ENCODE results near the gene RDH8. TPM values are rescaled to one million over a fixed set of nuclear protein-coding genes. Genes with fewer than 3 reads are reported as not detected.
A peak's percentile ranks its signal among the peaks of the same experiment; 100 is the strongest.

RDH8 gene
- not detected for total RNA-seq (ENCODE audit: unreplicated experiment)
- long read RNA-seq = 0 reads

DNA sequence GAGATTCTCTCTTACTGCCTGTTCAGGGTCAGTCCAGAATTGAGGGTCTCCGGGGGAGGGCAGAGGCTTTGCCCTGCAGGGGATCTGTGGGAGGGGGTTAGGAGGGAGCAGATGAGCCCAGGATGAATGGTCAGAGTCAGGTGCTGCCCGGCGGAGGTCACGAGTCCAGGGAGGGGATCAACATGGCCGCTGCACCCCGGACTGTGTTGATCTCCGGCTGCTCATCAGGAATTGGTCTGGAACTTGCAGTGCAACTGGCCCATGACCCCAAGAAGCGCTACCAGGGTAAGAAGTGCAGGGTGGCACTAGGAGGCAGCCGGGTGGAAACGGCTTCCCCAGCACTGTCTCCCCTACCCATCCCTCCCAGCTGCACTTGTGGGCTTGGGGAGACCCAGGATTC lies at the start of gene RDH8:
Gene RDH8, plus strand, starts transcription at position 168 of the 400 bp plus-strand sequence. Its CDS starts 15 bp downstream, at position 183.
- Mint-ChIP-seq H3K27me3 (ENCODE audit: unreplicated experiment) (peaks cover 27% of the 10 kb centered on the region), H3K36me3 (ENCODE audit: low read depth, unreplicated experiment) (peaks cover 9% of the 10 kb centered on the region), H3K9me3 (ENCODE audit: unreplicated experiment) (no peaks in the 10 kb centered on the region), H3K27ac (ENCODE audit: unreplicated experiment) (no peak within 1 kb of the TSS), H3K4me3 (ENCODE audit: unreplicated experiment) (no peak within 1 kb of the TSS), H3K4me1 (ENCODE audit: unreplicated experiment) (peaks cover 7% of the 10 kb centered on the region)
- DNase-seq (ENCODE audit: low spot score) = no peak
- no peak for TF ChIP-seq CTCF (IDR thresholded peaks at IDR 0.05; ENCODE audit: unreplicated experiment)

GRCh38 chr19:9966024-9966423 lies 47.3 kb upstream of the RDH8 start:
- no peak overlapping the region for H3K27ac Mint-ChIP-seq (ENCODE audit: unreplicated experiment)
- no peak for TF ChIP-seq CTCF (IDR thresholded peaks at IDR 0.05; ENCODE audit: unreplicated experiment)
- H3K27me3 Mint-ChIP-seq (ENCODE audit: unreplicated experiment) = peaks cover 16% of the 10 kb centered on the region
- no peaks in the 10 kb centered on the region for H3K4me1 Mint-ChIP-seq (ENCODE audit: unreplicated experiment)
- no peak for DNase-seq (ENCODE audit: low spot score)
- H3K9me3 Mint-ChIP-seq (ENCODE audit: unreplicated experiment) = no peaks in the 10 kb centered on the region
- H3K4me3 Mint-ChIP-seq (ENCODE audit: unreplicated experiment) = no peak overlapping the region
- H3K36me3 Mint-ChIP-seq (ENCODE audit: low read depth, unreplicated experiment) = peaks cover 4% of the 10 kb centered on the region

GRCh38 chr19:9966448-9966847 lies 46.8 kb upstream of the RDH8 start:
- Mint-ChIP-seq H3K4me3 (ENCODE audit: unreplicated experiment) (no peak overlapping the region), H3K9me3 (ENCODE audit: unreplicated experiment) (no peaks in the 10 kb centered on the region), H3K27ac (ENCODE audit: unreplicated experiment) (no peak overlapping the region), H3K27me3 (ENCODE audit: unreplicated experiment) (peaks cover 16% of the 10 kb centered on the region), H3K4me1 (ENCODE audit: unreplicated experiment) (no peaks in the 10 kb centered on the region), H3K36me3 (ENCODE audit: low read depth, unreplicated experiment) (peaks cover 4% of the 10 kb centered on the region)
- no peak for TF ChIP-seq CTCF (IDR thresholded peaks at IDR 0.05; ENCODE audit: unreplicated experiment)
- DNase-seq (ENCODE audit: low spot score) = peak; percentile 8

DNA sequence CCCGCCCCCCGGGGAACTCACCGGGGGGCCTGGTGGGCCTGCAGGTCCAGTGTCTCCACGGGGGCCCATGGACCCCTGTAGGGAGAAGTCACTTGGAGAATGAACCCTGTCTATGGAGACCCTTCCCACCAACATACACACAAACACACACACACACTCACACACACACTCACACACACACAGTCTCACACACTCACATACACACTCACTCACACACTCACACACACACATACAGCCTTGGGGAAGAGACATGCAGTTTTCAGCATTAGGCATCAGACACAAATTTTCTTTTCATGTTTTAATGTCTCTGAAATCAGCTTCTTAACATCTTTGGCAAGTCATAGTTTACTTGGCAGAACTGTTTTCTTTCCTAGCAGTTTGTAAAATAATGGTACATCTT lies 46.0 kb upstream of the RDH8 start:
- H3K9me3 Mint-ChIP-seq (ENCODE audit: unreplicated experiment) = no peaks in the 10 kb centered on the region
- TF ChIP-seq CTCF (IDR thresholded peaks at IDR 0.05; ENCODE audit: unreplicated experiment) = no peak
- H3K27me3 Mint-ChIP-seq (ENCODE audit: unreplicated experiment) = peaks cover 16% of the 10 kb centered on the region
- DNase-seq (ENCODE audit: low spot score) = no peak
- no peaks in the 10 kb centered on the region for H3K4me1 Mint-ChIP-seq (ENCODE audit: unreplicated experiment)
- peaks cover 4% of the 10 kb centered on the region for H3K36me3 Mint-ChIP-seq (ENCODE audit: low read depth, unreplicated experiment)
- H3K4me3 Mint-ChIP-seq (ENCODE audit: unreplicated experiment) = peak overlapping the region; percentile 9
- no peak overlapping the region for H3K27ac Mint-ChIP-seq (ENCODE audit: unreplicated experiment)

GRCh38 chr19:9968820-9969687 lies 44.2 kb upstream of the RDH8 start:
- no peak for TF ChIP-seq CTCF (IDR thresholded peaks at IDR 0.05; ENCODE audit: unreplicated experiment)
- H3K27me3 Mint-ChIP-seq (ENCODE audit: unreplicated experiment) = peaks cover 16% of the 10 kb centered on the region
- no peak overlapping the region for H3K4me3 Mint-ChIP-seq (ENCODE audit: unreplicated experiment)

More at GRCh38 chr19:9968820-9969687, 44.2 kb upstream of the RDH8 start:
- no peaks in the 10 kb centered on the region for H3K9me3 Mint-ChIP-seq (ENCODE audit: unreplicated experiment)
- H3K27ac Mint-ChIP-seq (ENCODE audit: unreplicated experiment) = no peak overlapping the region
- DNase-seq (ENCODE audit: low spot score) = no peak
- peaks cover 4% of the 10 kb centered on the region for H3K36me3 Mint-ChIP-seq (ENCODE audit: low read depth, unreplicated experiment)
- no peaks in the 10 kb centered on the region for H3K4me1 Mint-ChIP-seq (ENCODE audit: unreplicated experiment)
